M059J (cell line): Measurements from ENCODE around the gene KLHL5. TPM values are rescaled to one million over a fixed set of nuclear protein-coding genes. Genes with fewer than 3 reads are reported as not detected.
A peak's percentile ranks its signal among the peaks of the same experiment; 100 is the strongest.
"Not testable (repeated sequence)": the region's sequence is repeated elsewhere in the genome, so short reads cannot be mapped to it uniquely, and the experiment has no call there.

Experiments
- DNase-seq: peaks from one replicate; pipeline ENCODE4 v3.0.0-alpha.2; 2012; ENCODE audit warnings: low read depth
- total RNA-seq: library from RNA; depleted of rRNA; stranded (reverse); fragments of >200 nt; shearing (Covaris generic); gene quantifications from 2 replicates; pipeline ENCODE4 v1.2.3, GENCODE V29; 2014

The KLHL5 gene
- total RNA-seq, 1 experiment from 2014 or later = 38.1 TPM

GRCh38 chr4:39103291-39103690 is 41.3 kb downstream of the KLHL5 start:
- no peak for DNase-seq

GRCh38 chr4:39104255-39104654 is 42.2 kb downstream of the KLHL5 start:
- no peak for DNase-seq

- DNase-seq = no peak
Observed at GRCh38 chr4:39106011-39106410, 44.0 kb downstream of the KLHL5 start.

GRCh38 chr4:39114436-39114835 is 52.4 kb downstream of the KLHL5 start:
- no peak for DNase-seq

GRCh38 chr4:39118034-39118658 is 56.1 kb downstream of the KLHL5 start:
- no peak for DNase-seq

- DNase-seq = no peak
Observed at GRCh38 chr4:39120418-39120817, 58.4 kb downstream of the KLHL5 start.

- no peak for DNase-seq
Observed at GRCh38 chr4:39124885-39125599, 63.0 kb downstream of the KLHL5 start.

- DNase-seq = no peak
Observed at GRCh38 chr4:39125600-39125985, 63.6 kb downstream of the KLHL5 start.

GRCh38 chr4:39126256-39127095 is 64.4 kb downstream of the KLHL5 start:
- no peak for DNase-seq

GRCh38 chr4:39133623-39134022 is 71.6 kb downstream of the KLHL5 start:
- DNase-seq = no peak

- DNase-seq = no peak
Observed at GRCh38 chr4:39134683-39135306, 72.8 kb downstream of the KLHL5 start.

GRCh38 chr4:39138227-39138626 is 76.2 kb downstream of the KLHL5 start:
- DNase-seq = not testable (repeated sequence)

GRCh38 chr4:39146211-39146610 is 84.2 kb downstream of the KLHL5 start:
- no peak for DNase-seq

GRCh38 chr4:39154009-39154408 is 92.0 kb downstream of the KLHL5 start:
- DNase-seq = no peak

- DNase-seq = no peak
Observed at GRCh38 chr4:39157520-39157919, 95.5 kb downstream of the KLHL5 start.

GRCh38 chr4:39166177-39166576 is 104.1 kb downstream of the KLHL5 start:
- DNase-seq = no peak

- no peak for DNase-seq
Observed at GRCh38 chr4:39166669-39167068, 104.6 kb downstream of the KLHL5 start.

GRCh38 chr4:39169426-39169825 is 107.4 kb downstream of the KLHL5 start:
- peak; percentile 81 for DNase-seq

GRCh38 chr4:39170301-39170700 is 108.3 kb downstream of the KLHL5 start:
- DNase-seq = no peak
